Keratinocyte (primary cell): Measurements from ENCODE around the gene GBGT1. TPM values are rescaled to one million over a fixed set of nuclear protein-coding genes. Genes with fewer than 3 reads are reported as not detected.

Experiments
- DNase-seq: peaks from one replicate; pipeline ENCODE4 v3.0.0-alpha.2; 2011; ENCODE audit warnings: low read depth, missing footprints, low spot score
- FAIRE-seq: peaks from 2 replicates; lab custom pipeline; 2011; peaks lifted over from hg19 to GRCh38; lab: Jason Lieb, UNC
- H2AFZ ChIP-seq: 2 replicates; pipeline ENCODE4 v1.6.0; 2012; ENCODE audit warnings: low read length, control low read depth, inconsistent platforms; ENCODE audit not compliant: control insufficient read depth
- H3K27ac ChIP-seq: 2 replicates; pipeline ENCODE4 v1.5.1; 2011; ENCODE audit warnings: low read length; ENCODE audit not compliant: control insufficient read depth, insufficient read depth
- H3K27me3 ChIP-seq: 3 replicates; pipeline ENCODE4 v1.6.0; 2011; ENCODE audit warnings: low read length; ENCODE audit not compliant: control insufficient read depth, insufficient read depth; ENCODE audit errors: extremely low read depth
- H3K36me3 ChIP-seq, 2 experiments: 2 replicates in 1 of 2; 3 replicates in 1 of 2; pipeline ENCODE4 v1.5.1; 2011; ENCODE audit warnings: low read length in 2 of 2, mild to moderate bottlenecking in 1 of 2; ENCODE audit not compliant: control insufficient read depth in 2 of 2, insufficient read depth in 2 of 2; ENCODE audit errors: extremely low read depth in 1 of 2
- H3K4me1 ChIP-seq: 3 replicates; pipeline ENCODE4 v1.5.1; 2011; ENCODE audit warnings: low read length; ENCODE audit not compliant: control insufficient read depth, insufficient read depth; ENCODE audit errors: extremely low read depth
- H3K4me2 ChIP-seq: 3 replicates; pipeline ENCODE4 v1.6.0; 2011; ENCODE audit warnings: low read depth, low read length; ENCODE audit not compliant: control insufficient read depth, insufficient read depth; ENCODE audit errors: extremely low read depth
- H3K4me3 ChIP-seq, 3 experiments: fragments of 200-600 bp in 1 of 3; sonication (generic) in 1 of 3; 2 replicates in 2 of 3; 3 replicates in 1 of 3; pipeline ENCODE4 v1.5.1; 2011 to 2016; ENCODE audit warnings: low read length in 3 of 3, mild to moderate bottlenecking in 3 of 3, control low read depth in 2 of 3, inconsistent platforms in 1 of 3, low read depth in 1 of 3, mixed read lengths in 1 of 3, mixed run types in 1 of 3, moderate library complexity in 1 of 3; ENCODE audit not compliant: control insufficient read depth in 2 of 3, insufficient read depth in 2 of 3; ENCODE audit errors: extremely low read depth in 1 of 3
- H3K79me2 ChIP-seq: 2 replicates; pipeline ENCODE4 v1.6.0; 2012; ENCODE audit warnings: low read length; ENCODE audit not compliant: control insufficient read depth, insufficient read depth
- H3K9ac ChIP-seq: 3 replicates; pipeline ENCODE4 v1.6.0; 2011; ENCODE audit warnings: low read length; ENCODE audit not compliant: control insufficient read depth, insufficient read depth; ENCODE audit errors: extremely low read depth
- H3K9me1 ChIP-seq: 3 replicates; pipeline ENCODE4 v1.6.0; 2011; ENCODE audit warnings: low read length; ENCODE audit not compliant: control insufficient read depth, insufficient read depth; ENCODE audit errors: extremely low read depth
- H3K9me3 ChIP-seq: 2 replicates; pipeline ENCODE4 v1.5.1; 2012; ENCODE audit warnings: low read depth, low read length; ENCODE audit not compliant: control insufficient read depth
- H4K20me1 ChIP-seq: 3 replicates; pipeline ENCODE4 v1.6.0; 2011; ENCODE audit warnings: low read length; ENCODE audit not compliant: control insufficient read depth, insufficient read depth; ENCODE audit errors: extremely low read depth
- CTCF ChIP-seq, 3 experiments: IDR thresholded peaks in 1 of 3; conservative IDR thresholded peaks in 1 of 3; optimal IDR thresholded peaks in 1 of 3; 2 replicates in 2 of 3; 3 replicates in 1 of 3; pipeline versions ENCODE3 to v1.5.1; 2011; ENCODE audit warnings: low read length in 3 of 3, mild to moderate bottlenecking in 3 of 3, moderate library complexity in 2 of 3, control low read depth in 1 of 3, inconsistent platforms in 1 of 3; ENCODE audit not compliant: insufficient read depth in 2 of 3; ENCODE audit errors: extremely low read depth in 1 of 3
- EZH2 ChIP-seq: IDR thresholded peaks from one replicate; pipeline ENCODE4 v1.6.1; 2012; ENCODE audit warnings: inconsistent platforms, mild to moderate bottlenecking, low read length, moderate library complexity
- dilution Hi-C: fragments of 300-500 bp; cut with MboI; formaldehyde crosslinking; loops from one replicate; pipeline ENCODE4 v1.7.0; 2020; ENCODE audit warnings: low sequenced_read_pairs; ENCODE audit not compliant: extremely low pct_ligation_motif_present
- polyA plus RNA-seq, 5 experiments: library from polyadenylated mRNA; depleted of rRNA in 3 of 5; stranded (reverse) in 3 of 5; stranded (forward) in 1 of 5; unstranded in 1 of 5; fragments of >200 nt; gene quantifications; 1 replicate in 1 of 5; 2 replicates in 3 of 5; 3 replicates in 1 of 5; pipeline versions ENCODE4 v1.2.1 to v1.2.3, GENCODE V29; 2011 to 2012; ENCODE audit warnings: missing spikeins in 2 of 5, low read depth in 1 of 5, low replicate concordance in 1 of 5

Gene GBGT1
- polyA plus RNA-seq, 1 donor (not counting 4 experiments of a cell fraction or from before 2014, with no cell fraction given) = 0.54 TPM

- dilution Hi-C loops = no loop called here
- no peak overlapping the region for H2AFZ ChIP-seq
- no peak overlapping the region for H3K9ac ChIP-seq
- no peak overlapping the region for H3K27ac ChIP-seq
- H3K4me3 ChIP-seq = no peak overlapping the region
- H4K20me1 ChIP-seq = peaks cover 18% of the 10 kb centered on the region
- FAIRE-seq (no peak), DNase-seq (no peak)
- H3K9me1 ChIP-seq = no peaks in the 10 kb centered on the region
- TF ChIP-seq EZH2 (no peak), CTCF (optimal IDR thresholded peaks at IDR 0.05 in 1 of 3, IDR thresholded peaks at IDR 0.05 in 1 of 3, conservative IDR thresholded peaks at IDR 0.05 in 1 of 3; ENCODE audit: extremely low read depth in 1 of 3, insufficient read depth in 2 of 3, low read length in 3 of 3) (no peak)
- peaks cover 10 to 25% of the 10 kb centered on the region in 2 experiments for H3K36me3 ChIP-seq
- H3K9me3 ChIP-seq = no peaks in the 10 kb centered on the region
- no peak overlapping the region for H3K4me2 ChIP-seq
- peaks cover 2% of the 10 kb centered on the region for H3K79me2 ChIP-seq
- peaks cover 10% of the 10 kb centered on the region for H3K4me1 ChIP-seq
- no peaks in the 10 kb centered on the region for H3K27me3 ChIP-seq
Measured at GRCh38 chr9:133112663-133113026, 51.1 kb downstream of the GBGT1 start.

- no peak overlapping the region for H3K27ac ChIP-seq
- H3K36me3 ChIP-seq = peaks cover 10 to 25% of the 10 kb centered on the region in 2 experiments
- H3K4me3 ChIP-seq = no peak overlapping the region
- no peaks in the 10 kb centered on the region for H3K27me3 ChIP-seq
- peaks cover 15% of the 10 kb centered on the region for H4K20me1 ChIP-seq
- H3K79me2 ChIP-seq = peaks cover 2% of the 10 kb centered on the region
- H2AFZ ChIP-seq = no peak overlapping the region
- no peak for DNase-seq
- no peak overlapping the region for H3K4me2 ChIP-seq
- no peak overlapping the region for H3K9ac ChIP-seq
- TF ChIP-seq CTCF (optimal IDR thresholded peaks at IDR 0.05 in 1 of 3, IDR thresholded peaks at IDR 0.05 in 1 of 3, conservative IDR thresholded peaks at IDR 0.05 in 1 of 3; ENCODE audit: extremely low read depth in 1 of 3, insufficient read depth in 2 of 3, low read length in 3 of 3) = no peak
- no peak for TF ChIP-seq EZH2
- no peak for FAIRE-seq
- no peaks in the 10 kb centered on the region for H3K9me1 ChIP-seq
- no peaks in the 10 kb centered on the region for H3K9me3 ChIP-seq
- dilution Hi-C loops = no loop called here
- peaks cover 10% of the 10 kb centered on the region for H3K4me1 ChIP-seq
Measured at GRCh38 chr9:133111808-133112662, 51.7 kb downstream of the GBGT1 start.
